ENCODE data around the gene PEX14. TPM values are rescaled to one million over a fixed set of nuclear protein-coding genes. Genes with fewer than 3 reads are reported as not detected.

The PEX14 gene
- total and polyA plus RNA-seq, 2 donors: 8.8 to 16.1 TPM

- no peak overlapping the region for H3K4me3 ChIP-seq (ENCODE audit: low read length in 2 of 2)
- no peaks in the 10 kb centered on the region for H3K36me3 ChIP-seq (ENCODE audit: control insufficient read depth in 2 of 2, insufficient read depth in 2 of 2, low read length in 1 of 2)
- no peaks in the 10 kb centered on the region for H3K27me3 ChIP-seq (ENCODE audit: control insufficient read depth in 2 of 2, insufficient read depth in 1 of 2, low read length in 1 of 2)
- no peaks in the 10 kb centered on the region for H3K4me1 ChIP-seq (ENCODE audit: control insufficient read depth in 2 of 2, insufficient read depth in 2 of 2, low read length in 2 of 2)
- no peaks in the 10 kb centered on the region for H3K9me3 ChIP-seq (ENCODE audit: control insufficient read depth in 2 of 2, insufficient read depth in 1 of 2, low read length in 1 of 2)
- WGBS: 97% methylated on average over 5 of the region's 5 CpGs
- no peak for DNase-seq (ENCODE audit: low read depth in 6 of 9, low spot score in 9 of 9)
- H3K27ac ChIP-seq (ENCODE audit: low read depth in 1 of 2, low read length in 1 of 2): no peak overlapping the region
Observed at GRCh38 chr1:10586125-10586524, 111.4 kb downstream of the PEX14 start.

- Histone ChIP-seq H3K9me3 (ENCODE audit: control insufficient read depth in 2 of 2, insufficient read depth in 1 of 2, low read length in 1 of 2) (no peaks in the 10 kb centered on the region), H3K4me1 (ENCODE audit: control insufficient read depth in 2 of 2, insufficient read depth in 2 of 2, low read length in 2 of 2) (no peaks in the 10 kb centered on the region), H3K27ac (ENCODE audit: low read depth in 1 of 2, low read length in 1 of 2) (no peak overlapping the region), H3K4me3 (ENCODE audit: low read length in 2 of 2) (no peak overlapping the region), H3K27me3 (ENCODE audit: control insufficient read depth in 2 of 2, insufficient read depth in 1 of 2, low read length in 1 of 2) (no peaks in the 10 kb centered on the region), H3K36me3 (ENCODE audit: control insufficient read depth in 2 of 2, insufficient read depth in 2 of 2, low read length in 1 of 2) (no peaks in the 10 kb centered on the region)
- DNase-seq (ENCODE audit: low read depth in 6 of 9, low spot score in 9 of 9): no peak
- WGBS: 98% methylated on average over 5 of the region's 5 CpGs
Observed at GRCh38 chr1:10588640-10589039, 113.9 kb downstream of the PEX14 start.

GRCh38 chr1:10589074-10589473 lies 114.3 kb downstream of the PEX14 start:
- 96% methylated on average over 5 of the region's 5 CpGs for WGBS

GRCh38 chr1:10591010-10591409 lies 116.3 kb downstream of the PEX14 start:
- H3K4me1 ChIP-seq (ENCODE audit: control insufficient read depth in 2 of 2, insufficient read depth in 2 of 2, low read length in 2 of 2): no peaks in the 10 kb centered on the region
- peak in 1 of 9 donors; percentile 8 for DNase-seq (ENCODE audit: low read depth in 6 of 9, low spot score in 9 of 9)
- H3K4me3 ChIP-seq (ENCODE audit: low read length in 2 of 2): no peak overlapping the region
- no peaks in the 10 kb centered on the region for H3K9me3 ChIP-seq (ENCODE audit: control insufficient read depth in 2 of 2, insufficient read depth in 1 of 2, low read length in 1 of 2)
- WGBS: 62% methylated on average over 4 of the region's 4 CpGs
- no peaks in the 10 kb centered on the region for H3K27me3 ChIP-seq (ENCODE audit: control insufficient read depth in 2 of 2, insufficient read depth in 1 of 2, low read length in 1 of 2)
- H3K36me3 ChIP-seq (ENCODE audit: control insufficient read depth in 2 of 2, insufficient read depth in 2 of 2, low read length in 1 of 2): no peaks in the 10 kb centered on the region
- no peak overlapping the region for H3K27ac ChIP-seq (ENCODE audit: low read depth in 1 of 2, low read length in 1 of 2)

More at GRCh38 chr1:10589074-10589473, 114.3 kb downstream of the PEX14 start:
- Histone ChIP-seq H3K36me3 (ENCODE audit: control insufficient read depth in 2 of 2, insufficient read depth in 2 of 2, low read length in 1 of 2) (no peaks in the 10 kb centered on the region), H3K27me3 (ENCODE audit: control insufficient read depth in 2 of 2, insufficient read depth in 1 of 2, low read length in 1 of 2) (no peaks in the 10 kb centered on the region), H3K27ac (ENCODE audit: low read depth in 1 of 2, low read length in 1 of 2) (no peak overlapping the region), H3K9me3 (ENCODE audit: control insufficient read depth in 2 of 2, insufficient read depth in 1 of 2, low read length in 1 of 2) (no peaks in the 10 kb centered on the region), H3K4me3 (ENCODE audit: low read length in 2 of 2) (no peak overlapping the region), H3K4me1 (ENCODE audit: control insufficient read depth in 2 of 2, insufficient read depth in 2 of 2, low read length in 2 of 2) (no peaks in the 10 kb centered on the region)
- DNase-seq (ENCODE audit: low read depth in 6 of 9, low spot score in 9 of 9): no peak

GRCh38 chr1:10592373-10592772 lies 117.6 kb downstream of the PEX14 start:
- no peak overlapping the region for H3K4me3 ChIP-seq (ENCODE audit: low read length in 2 of 2)
- H3K27me3 ChIP-seq (ENCODE audit: control insufficient read depth in 2 of 2, insufficient read depth in 1 of 2, low read length in 1 of 2): no peaks in the 10 kb centered on the region
- no peaks in the 10 kb centered on the region for H3K4me1 ChIP-seq (ENCODE audit: control insufficient read depth in 2 of 2, insufficient read depth in 2 of 2, low read length in 2 of 2)
- H3K27ac ChIP-seq (ENCODE audit: low read depth in 1 of 2, low read length in 1 of 2): no peak overlapping the region
- H3K36me3 ChIP-seq (ENCODE audit: control insufficient read depth in 2 of 2, insufficient read depth in 2 of 2, low read length in 1 of 2): no peaks in the 10 kb centered on the region
- no peak for DNase-seq (ENCODE audit: low read depth in 6 of 9, low spot score in 9 of 9)
- 78% methylated on average over 5 of the region's 5 CpGs for WGBS
- H3K9me3 ChIP-seq (ENCODE audit: control insufficient read depth in 2 of 2, insufficient read depth in 1 of 2, low read length in 1 of 2): no peaks in the 10 kb centered on the region

- no peaks in the 10 kb centered on the region for H3K9me3 ChIP-seq (ENCODE audit: control insufficient read depth in 2 of 2, insufficient read depth in 1 of 2, low read length in 1 of 2)
- H3K36me3 ChIP-seq (ENCODE audit: control insufficient read depth in 2 of 2, insufficient read depth in 2 of 2, low read length in 1 of 2): no peaks in the 10 kb centered on the region
- no peak overlapping the region for H3K27ac ChIP-seq (ENCODE audit: low read depth in 1 of 2, low read length in 1 of 2)
- no peak for DNase-seq (ENCODE audit: low read depth in 6 of 9, low spot score in 9 of 9)
- H3K4me1 ChIP-seq (ENCODE audit: control insufficient read depth in 2 of 2, insufficient read depth in 2 of 2, low read length in 2 of 2): no peaks in the 10 kb centered on the region
- H3K4me3 ChIP-seq (ENCODE audit: low read length in 2 of 2): no peak overlapping the region
- 98% methylated on average over 11 of the region's 11 CpGs for WGBS
- H3K27me3 ChIP-seq (ENCODE audit: control insufficient read depth in 2 of 2, insufficient read depth in 1 of 2, low read length in 1 of 2): no peaks in the 10 kb centered on the region
Observed at GRCh38 chr1:10593750-10594149, 119.0 kb downstream of the PEX14 start.

- Histone ChIP-seq H3K27ac (ENCODE audit: low read depth in 1 of 2, low read length in 1 of 2) (no peak overlapping the region), H3K4me1 (ENCODE audit: control insufficient read depth in 2 of 2, insufficient read depth in 2 of 2, low read length in 2 of 2) (no peaks in the 10 kb centered on the region)
- 96% methylated on average over 9 of the region's 9 CpGs for WGBS
Observed at GRCh38 chr1:10594595-10595223, 120.0 kb downstream of the PEX14 start.

GRCh38 chr1:10596780-10597179 lies 122.0 kb downstream of the PEX14 start:
- no peak for DNase-seq (ENCODE audit: low read depth in 6 of 9, low spot score in 9 of 9)
- Histone ChIP-seq H3K27ac (ENCODE audit: low read depth in 1 of 2, low read length in 1 of 2) (no peak overlapping the region), H3K4me1 (ENCODE audit: control insufficient read depth in 2 of 2, insufficient read depth in 2 of 2, low read length in 2 of 2) (no peaks in the 10 kb centered on the region), H3K9me3 (ENCODE audit: control insufficient read depth in 2 of 2, insufficient read depth in 1 of 2, low read length in 1 of 2) (no peaks in the 10 kb centered on the region), H3K4me3 (ENCODE audit: low read length in 2 of 2) (no peak overlapping the region), H3K36me3 (ENCODE audit: control insufficient read depth in 2 of 2, insufficient read depth in 2 of 2, low read length in 1 of 2) (peaks cover 0 to 5% of the 10 kb centered on the region in 2 donors), H3K27me3 (ENCODE audit: control insufficient read depth in 2 of 2, insufficient read depth in 1 of 2, low read length in 1 of 2) (no peaks in the 10 kb centered on the region)
- 97% methylated on average over 6 of the region's 6 CpGs for WGBS

More at GRCh38 chr1:10594595-10595223, 120.0 kb downstream of the PEX14 start:
- H3K27me3 ChIP-seq (ENCODE audit: control insufficient read depth in 2 of 2, insufficient read depth in 1 of 2, low read length in 1 of 2): no peaks in the 10 kb centered on the region
- H3K9me3 ChIP-seq (ENCODE audit: control insufficient read depth in 2 of 2, insufficient read depth in 1 of 2, low read length in 1 of 2): no peaks in the 10 kb centered on the region
- DNase-seq (ENCODE audit: low read depth in 6 of 9, low spot score in 9 of 9): no peak
- no peak overlapping the region for H3K4me3 ChIP-seq (ENCODE audit: low read length in 2 of 2)
- peaks cover 0 to 5% of the 10 kb centered on the region in 2 donors for H3K36me3 ChIP-seq (ENCODE audit: control insufficient read depth in 2 of 2, insufficient read depth in 2 of 2, low read length in 1 of 2)

- no peak overlapping the region for H3K4me3 ChIP-seq (ENCODE audit: low read length in 2 of 2)
- no peaks in the 10 kb centered on the region for H3K9me3 ChIP-seq (ENCODE audit: control insufficient read depth in 2 of 2, insufficient read depth in 1 of 2, low read length in 1 of 2)
- H3K4me1 ChIP-seq (ENCODE audit: control insufficient read depth in 2 of 2, insufficient read depth in 2 of 2, low read length in 2 of 2): no peaks in the 10 kb centered on the region
- 98% methylated on average over 13 of the region's 13 CpGs for WGBS
- no peaks in the 10 kb centered on the region for H3K27me3 ChIP-seq (ENCODE audit: control insufficient read depth in 2 of 2, insufficient read depth in 1 of 2, low read length in 1 of 2)
- H3K27ac ChIP-seq (ENCODE audit: low read depth in 1 of 2, low read length in 1 of 2): no peak overlapping the region
- H3K36me3 ChIP-seq (ENCODE audit: control insufficient read depth in 2 of 2, insufficient read depth in 2 of 2, low read length in 1 of 2): peaks cover 0 to 5% of the 10 kb centered on the region in 2 donors
- DNase-seq (ENCODE audit: low read depth in 6 of 9, low spot score in 9 of 9): no peak
Observed at GRCh38 chr1:10597492-10598388, 123.0 kb downstream of the PEX14 start.
